ENCODE results near the gene CABP1. TPM values are rescaled to one million over a fixed set of nuclear protein-coding genes. Genes with fewer than 3 reads are reported as not detected.

CABP1 gene
- total and polyA plus RNA-seq, 8 donors: 0.37 to 3.7 (median 2.3) TPM

GRCh38 chr12:120710805-120711296, 70.4 kb downstream of the CABP1 start:
- no peak for TF ChIP-seq CTCF (IDR thresholded peaks at IDR 0.05)
- peak overlapping the region; percentile 84 to 88 for H3K4me3 ChIP-seq
- H3K9me3 ChIP-seq: no peaks in the 10 kb centered on the region
- no peaks in the 10 kb centered on the region for H3K27me3 ChIP-seq
- intact Hi-C loops (cut with DNase I): loop anchor here in 1 of 2 donors (5.0 to 10.0 kb wide), 2 partner anchors 64 to 126 kb away; partner anchors contain the start of gene POP5
- peaks cover 12 to 41% of the 10 kb centered on the region in 2 donors for H3K4me1 ChIP-seq
- H3K27ac ChIP-seq: peak overlapping the region; percentile 83 to 88
- peak in 2 of 4 donors; percentile 50 to 79 for DNase-seq
- peaks cover 0 to 26% of the 10 kb centered on the region in 2 donors for H3K36me3 ChIP-seq
- peak; percentile 57 for ATAC-seq

GRCh38 chr12:120711411-120711810, 71.0 kb downstream of the CABP1 start:
- DNase-seq (no peak), ATAC-seq (peak; percentile 4)
- Histone ChIP-seq H3K27me3 (no peaks in the 10 kb centered on the region), H3K4me3 (peak overlapping the region; percentile 84 to 88), H3K4me1 (peaks cover 12 to 41% of the 10 kb centered on the region in 2 donors), H3K9me3 (no peaks in the 10 kb centered on the region), H3K27ac (peak overlapping the region in 1 of 2 donors; percentile 88), H3K36me3 (peaks cover 3 to 31% of the 10 kb centered on the region in 2 donors)
- intact Hi-C loops (cut with DNase I): loop anchor here in 1 of 2 donors (5.0 to 10.0 kb wide), 2 partner anchors 64 to 127 kb away; partner anchors contain the start of gene POP5
- TF ChIP-seq CTCF (IDR thresholded peaks at IDR 0.05): no peak

GRCh38 chr12:120712610-120713009, 72.2 kb downstream of the CABP1 start:
- Histone ChIP-seq H3K27ac (no peak overlapping the region), H3K4me1 (peaks cover 12 to 41% of the 10 kb centered on the region in 2 donors), H3K4me3 (no peak overlapping the region), H3K27me3 (no peaks in the 10 kb centered on the region), H3K9me3 (no peaks in the 10 kb centered on the region), H3K36me3 (peaks cover 5 to 43% of the 10 kb centered on the region in 2 donors)
- DNase-seq: peak in 1 of 4 donors; percentile 56
- no peak for TF ChIP-seq CTCF (IDR thresholded peaks at IDR 0.05)
- intact Hi-C loops (cut with DNase I): loop anchor here in 1 of 2 donors (5.0 to 10.0 kb wide), 2 partner anchors 65 to 128 kb away; partner anchors contain the start of gene POP5
- no peak for ATAC-seq

- no peak overlapping the region for H3K4me3 ChIP-seq
- H3K27me3 ChIP-seq: no peaks in the 10 kb centered on the region
- TF ChIP-seq CTCF (IDR thresholded peaks at IDR 0.05): peak; percentile 86 to 89
- H3K36me3 ChIP-seq: peaks cover 5 to 57% of the 10 kb centered on the region in 2 donors
- ATAC-seq: peak; percentile 76
- H3K4me1 ChIP-seq: peaks cover 12 to 44% of the 10 kb centered on the region in 2 donors
- no peaks in the 10 kb centered on the region for H3K9me3 ChIP-seq
- intact Hi-C loops (cut with DNase I): loop anchor here in 1 of 2 donors (5.0 to 10.0 kb wide), 2 partner anchors 67 to 129 kb away; partner anchors contain the start of gene POP5
- no peak overlapping the region for H3K27ac ChIP-seq
- DNase-seq: peak in 3 of 4 donors; percentile 58 to 86 (median 65)
Measured at GRCh38 chr12:120713861-120714482, 73.5 kb downstream of the CABP1 start.

Other genes with a start within 250 kb of the CABP1 start
- gene COX6A1, start 202.5 kb upstream of the CABP1 start, total RNA-seq: 100 to 1,000 TPM; 308 to 311 TPM
- 100 to 1,000 TPM; 187 to 217 (median 212) TPM for gene COX6A1, start 202.5 kb upstream of the CABP1 start, polyA plus RNA-seq (ENCODE audit: insufficient read length in 6 of 6)
- gene TRIAP1, start 194.2 kb upstream of the CABP1 start, total RNA-seq: 10 to 100 TPM; 21.9 to 29.1 TPM
- 10 to 100 TPM; 35.1 to 42.4 (median 37.5) TPM for gene TRIAP1, start 194.2 kb upstream of the CABP1 start, polyA plus RNA-seq (ENCODE audit: insufficient read length in 6 of 6)
- gene GATC, start 194.2 kb upstream of the CABP1 start, total RNA-seq: 10 to 100 TPM; 30.1 TPM
- gene GATC, start 194.2 kb upstream of the CABP1 start, polyA plus RNA-seq (ENCODE audit: insufficient read length in 6 of 6): 10 to 100 TPM; 31.0 to 33.3 (median 31.8) TPM
- 100 to 1,000 TPM; 120 to 136 TPM for gene SRSF9, start 170.9 kb upstream of the CABP1 start, total RNA-seq
- 100 to 1,000 TPM; 192 to 225 (median 202) TPM for gene SRSF9, start 170.9 kb upstream of the CABP1 start, polyA plus RNA-seq (ENCODE audit: insufficient read length in 6 of 6)
- 100 to 1,000 TPM; 342 to 352 TPM for gene DYNLL1, start 144.5 kb upstream of the CABP1 start, total RNA-seq
- gene DYNLL1, start 144.5 kb upstream of the CABP1 start, polyA plus RNA-seq (ENCODE audit: insufficient read length in 6 of 6): 100 to 1,000 TPM; 352 to 436 (median 384) TPM
- 10 to 100 TPM; 23.1 to 27.9 TPM for gene COQ5, start 111.5 kb upstream of the CABP1 start, total RNA-seq
- gene COQ5, start 111.5 kb upstream of the CABP1 start, polyA plus RNA-seq (ENCODE audit: insufficient read length in 6 of 6): 10 to 100 TPM; 44.5 to 58.8 (median 51.9) TPM
- gene RNF10, start 106.3 kb upstream of the CABP1 start, total RNA-seq: 100 to 1,000 TPM; 208 to 218 TPM
- 100 to 1,000 TPM; 155 to 251 (median 222) TPM for gene RNF10, start 106.3 kb upstream of the CABP1 start, polyA plus RNA-seq (ENCODE audit: insufficient read length in 6 of 6)
- gene POP5, start 59.2 kb upstream of the CABP1 start, total RNA-seq: 10 to 100 TPM; 37.9 to 40.6 TPM
- 10 to 100 TPM; 41.8 to 52.6 (median 50.3) TPM for gene POP5, start 59.2 kb upstream of the CABP1 start, polyA plus RNA-seq (ENCODE audit: insufficient read length in 6 of 6)
- 100 to 1,000 TPM; 178 to 180 TPM for gene MLEC, start 46.5 kb downstream of the CABP1 start, total RNA-seq
- 100 to 1,000 TPM; 168 to 209 (median 198) TPM for gene MLEC, start 46.5 kb downstream of the CABP1 start, polyA plus RNA-seq (ENCODE audit: insufficient read length in 6 of 6)
- gene UNC119B, start 69.8 kb downstream of the CABP1 start, total RNA-seq: 10 to 100 TPM; 23.3 to 28.3 TPM
- gene UNC119B, start 69.8 kb downstream of the CABP1 start, polyA plus RNA-seq (ENCODE audit: insufficient read length in 6 of 6): 10 to 100 TPM; 45.2 to 63.2 (median 55.7) TPM
- 10 to 100 TPM; 17.3 to 20.6 TPM for gene ACADS, start 85.2 kb downstream of the CABP1 start, total RNA-seq
- gene ACADS, start 85.2 kb downstream of the CABP1 start, polyA plus RNA-seq (ENCODE audit: insufficient read length in 6 of 6): 10 to 100 TPM; 11.5 to 15.9 (median 13.2) TPM